ENCODE results near the gene POR.

DNA sequence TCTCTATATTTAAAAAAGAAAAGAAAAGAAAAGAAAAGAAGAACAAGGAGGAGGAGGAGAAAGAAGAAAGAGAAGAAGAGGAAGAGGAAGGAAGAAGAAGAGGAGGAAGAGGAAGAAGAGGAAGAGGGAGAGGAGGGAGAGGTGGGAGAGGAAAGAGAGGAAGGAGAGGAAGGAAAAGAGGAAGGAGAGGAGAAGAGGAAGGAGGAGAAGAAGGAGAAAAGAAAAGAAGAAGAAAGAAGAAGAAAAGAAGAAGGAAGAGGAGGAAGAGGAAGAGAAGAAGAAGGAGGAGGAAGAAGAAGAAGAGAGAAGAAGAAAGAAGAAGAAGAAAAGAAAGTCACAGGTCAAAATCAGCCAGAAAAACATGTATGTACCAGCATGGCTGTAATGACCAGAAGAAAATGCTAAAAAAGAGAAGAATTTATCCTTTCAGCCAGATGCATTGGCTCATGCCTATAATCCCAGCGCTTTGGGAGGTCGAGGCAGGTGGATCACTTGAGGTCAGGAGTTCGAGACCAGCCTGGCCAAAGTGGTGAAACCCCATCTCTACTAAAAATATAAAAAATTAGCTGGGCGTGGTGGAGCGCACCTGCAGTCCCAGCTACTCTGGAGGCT, 5.3 kb upstream of the POR start:
- TF ChIP-seq, protein P1, sequence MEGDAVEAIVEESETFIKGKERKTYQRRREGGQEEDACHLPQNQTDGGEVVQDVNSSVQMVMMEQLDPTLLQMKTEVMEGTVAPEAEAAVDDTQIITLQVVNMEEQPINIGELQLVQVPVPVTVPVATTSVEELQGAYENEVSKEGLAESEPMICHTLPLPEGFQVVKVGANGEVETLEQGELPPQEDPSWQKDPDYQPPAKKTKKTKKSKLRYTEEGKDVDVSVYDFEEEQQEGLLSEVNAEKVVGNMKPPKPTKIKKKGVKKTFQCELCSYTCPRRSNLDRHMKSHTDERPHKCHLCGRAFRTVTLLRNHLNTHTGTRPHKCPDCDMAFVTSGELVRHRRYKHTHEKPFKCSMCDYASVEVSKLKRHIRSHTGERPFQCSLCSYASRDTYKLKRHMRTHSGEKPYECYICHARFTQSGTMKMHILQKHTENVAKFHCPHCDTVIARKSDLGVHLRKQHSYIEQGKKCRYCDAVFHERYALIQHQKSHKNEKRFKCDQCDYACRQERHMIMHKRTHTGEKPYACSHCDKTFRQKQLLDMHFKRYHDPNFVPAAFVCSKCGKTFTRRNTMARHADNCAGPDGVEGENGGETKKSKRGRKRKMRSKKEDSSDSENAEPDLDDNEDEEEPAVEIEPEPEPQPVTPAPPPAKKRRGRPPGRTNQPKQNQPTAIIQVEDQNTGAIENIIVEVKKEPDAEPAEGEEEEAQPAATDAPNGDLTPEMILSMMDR (IDR thresholded peaks at IDR 0.05; ENCODE audit: low read length): no peak
- TF ChIP-seq EZH2 (optimal IDR thresholded peaks at IDR 0.05; ENCODE audit: low read depth, low read length): no peak
